Activated naive CD4-positive, alpha-beta T cell (primary cell): ENCODE measurements around the gene IQCB1.
"Not testable (repeated sequence)": the region's sequence is repeated elsewhere in the genome, so short reads cannot be mapped to it uniquely, and the experiment has no call there.

Experiments
- DNase-seq, 4 experiments: peaks; one replicate each; lab custom pipeline; 2025; lab: John Stamatoyannopoulos, UW

The IQCB1 gene

GRCh38 chr3:121803771-121804320 is 31.0 kb downstream of the IQCB1 start:
- DNase-seq = no peak

- no peak for DNase-seq
Measured at GRCh38 chr3:121800906-121801305, 34.0 kb downstream of the IQCB1 start.

- no peak for DNase-seq
Measured at GRCh38 chr3:121796970-121797369, 37.9 kb downstream of the IQCB1 start.

GRCh38 chr3:121794264-121794983 is 40.4 kb downstream of the IQCB1 start:
- DNase-seq = no peak

GRCh38 chr3:121793078-121793477 is 41.8 kb downstream of the IQCB1 start:
- no peak for DNase-seq

- no peak for DNase-seq
Measured at GRCh38 chr3:121786485-121786884, 48.4 kb downstream of the IQCB1 start.

- DNase-seq = not testable (repeated sequence)
Measured at GRCh38 chr3:121782784-121783183, 52.1 kb downstream of the IQCB1 start.

- DNase-seq = no peak
Measured at GRCh38 chr3:121781611-121782010, 53.2 kb downstream of the IQCB1 start.

- DNase-seq = not testable (repeated sequence)
Measured at GRCh38 chr3:121775095-121775494, 59.8 kb downstream of the IQCB1 start.

- no peak for DNase-seq
Measured at GRCh38 chr3:121769246-121769645, 65.6 kb downstream of the IQCB1 start.

GRCh38 chr3:121768452-121768851 is 66.4 kb downstream of the IQCB1 start:
- no peak for DNase-seq

- no peak for DNase-seq
Measured at GRCh38 chr3:121759541-121760202, 75.2 kb downstream of the IQCB1 start.

- no peak for DNase-seq
Measured at GRCh38 chr3:121758727-121759450, 76.0 kb downstream of the IQCB1 start.

- no peak for DNase-seq
Measured at GRCh38 chr3:121757812-121758545, 76.9 kb downstream of the IQCB1 start.

- no peak for DNase-seq
Measured at GRCh38 chr3:121757087-121757811, 77.6 kb downstream of the IQCB1 start.

GRCh38 chr3:121752772-121753171 is 82.1 kb downstream of the IQCB1 start:
- DNase-seq = no peak

GRCh38 chr3:121752261-121752660 is 82.6 kb downstream of the IQCB1 start:
- no peak for DNase-seq

- DNase-seq = no peak
Measured at GRCh38 chr3:121750087-121750415, 84.8 kb downstream of the IQCB1 start.

GRCh38 chr3:121749276-121750086 is 85.4 kb downstream of the IQCB1 start, which contains the start of gene GOLGB1:
TSS of gene GOLGB1 (minus strand) at chr3:121749741. CDS start at chr3:121730971, 18,770 bp downstream.
- DNase-seq = peak; percentile 70 to 88 (median 81)

- DNase-seq = peak in 1 of 4 experiments; percentile 16
Measured at GRCh38 chr3:121748680-121749275, 86.1 kb downstream of the IQCB1 start.
